Chondrocyte (in vitro differentiated cells): ENCODE results near the gene ST6GALNAC5. TPM values are rescaled to one million over a fixed set of nuclear protein-coding genes. Genes with fewer than 3 reads are reported as not detected.
A peak's percentile ranks its signal among the peaks of the same experiment; 100 is the strongest.

Experiments used
- DNase-seq: peaks from one replicate; pipeline ENCODE4 v3.0.0; 2021; ENCODE audit warnings: mixed read lengths, low spot score
- H3K27ac Mint-ChIP-seq: one replicate; pipeline ENCODE4 v1.8.0; 2021; ENCODE audit warnings: mild to moderate bottlenecking, moderate library complexity, mixed read lengths; ENCODE audit not compliant: unreplicated experiment
- H3K27me3 Mint-ChIP-seq: 2 replicates; pipeline ENCODE4 v1.8.0; 2021; ENCODE audit warnings: low read depth, mixed read lengths
- H3K36me3 Mint-ChIP-seq: 2 replicates; pipeline ENCODE4 v1.8.0; 2021; ENCODE audit warnings: low read depth, mixed read lengths
- H3K4me1 Mint-ChIP-seq: 2 replicates; pipeline ENCODE4 v1.8.0; 2021; ENCODE audit warnings: low read depth, mild to moderate bottlenecking, mixed read lengths
- H3K4me3 Mint-ChIP-seq: one replicate; pipeline ENCODE4 v1.8.0; 2021; ENCODE audit warnings: mild to moderate bottlenecking, moderate library complexity, mixed read lengths; ENCODE audit not compliant: unreplicated experiment
- H3K9me3 Mint-ChIP-seq: 2 replicates; pipeline ENCODE4 v1.8.0; 2021; ENCODE audit warnings: low read depth, mixed read lengths
- CTCF ChIP-seq: fragments of 200-600 bp; sonication (generic); IDR thresholded peaks from 2 replicates; pipeline ENCODE4 v1.5.0; 2021; ENCODE audit warnings: antibody characterized with exemption, mild to moderate bottlenecking, moderate library complexity
- total RNA-seq: library from RNA; stranded (reverse); gene quantifications from 3 replicates; pipeline ENCODE4 v1.2.1, GENCODE V29; 2021

ST6GALNAC5 gene
- total RNA-seq, 1 donor from 2014 or later = 7.3 TPM

GRCh38 chr1:76881762-76882161 lies 14.5 kb downstream of the ST6GALNAC5 start:
- Mint-ChIP-seq H3K4me1 (peaks cover 9% of the 10 kb centered on the region), H3K27ac (no peak overlapping the region), H3K36me3 (peaks cover 2% of the 10 kb centered on the region), H3K27me3 (no peaks in the 10 kb centered on the region), H3K4me3 (no peak overlapping the region), H3K9me3 (no peaks in the 10 kb centered on the region)
- TF ChIP-seq CTCF = no peak
- DNase-seq = no peak

GRCh38 chr1:76891931-76892622 lies 24.8 kb downstream of the ST6GALNAC5 start:
- no peak overlapping the region for H3K4me3 Mint-ChIP-seq
- DNase-seq = no peak
- peaks cover 9% of the 10 kb centered on the region for H3K9me3 Mint-ChIP-seq
- no peak overlapping the region for H3K27ac Mint-ChIP-seq
- no peaks in the 10 kb centered on the region for H3K4me1 Mint-ChIP-seq
- peaks cover 5% of the 10 kb centered on the region for H3K36me3 Mint-ChIP-seq
- TF ChIP-seq CTCF = no peak
- no peaks in the 10 kb centered on the region for H3K27me3 Mint-ChIP-seq

- Mint-ChIP-seq H3K4me1 (no peaks in the 10 kb centered on the region), H3K4me3 (no peak overlapping the region), H3K9me3 (peaks cover 9% of the 10 kb centered on the region), H3K36me3 (peaks cover 5% of the 10 kb centered on the region), H3K27me3 (no peaks in the 10 kb centered on the region), H3K27ac (no peak overlapping the region)
- no peak for TF ChIP-seq CTCF
- no peak for DNase-seq
Measured at GRCh38 chr1:76892675-76893074, 25.4 kb downstream of the ST6GALNAC5 start.

- Mint-ChIP-seq H3K36me3 (peaks cover 3% of the 10 kb centered on the region), H3K27me3 (no peaks in the 10 kb centered on the region), H3K27ac (no peak overlapping the region), H3K9me3 (peaks cover 3% of the 10 kb centered on the region), H3K4me1 (no peaks in the 10 kb centered on the region), H3K4me3 (no peak overlapping the region)
- peak; percentile 79 for TF ChIP-seq CTCF
- DNase-seq = no peak
Measured at GRCh38 chr1:76901158-76901767, 34.0 kb downstream of the ST6GALNAC5 start.

- H3K4me3 Mint-ChIP-seq = no peak overlapping the region
- no peak for DNase-seq
- no peak for TF ChIP-seq CTCF
- peaks cover 2% of the 10 kb centered on the region for H3K9me3 Mint-ChIP-seq
- no peak overlapping the region for H3K27ac Mint-ChIP-seq
- H3K4me1 Mint-ChIP-seq = no peaks in the 10 kb centered on the region
- H3K27me3 Mint-ChIP-seq = no peaks in the 10 kb centered on the region
- H3K36me3 Mint-ChIP-seq = no peaks in the 10 kb centered on the region
Measured at GRCh38 chr1:76905876-76906595, 38.8 kb downstream of the ST6GALNAC5 start.
